ENCODE results near the gene MTNR1A.
A peak's percentile ranks its signal among the peaks of the same experiment; 100 is the strongest.
"Not testable (repeated sequence)": the region's sequence is repeated elsewhere in the genome, so short reads cannot be mapped to it uniquely, and the experiment has no call there.

MTNR1A gene

GRCh38 chr4:186561748-186562147 is 6.4 kb upstream of the MTNR1A start:
- DNase-seq (ENCODE audit: low spot score): no peak

DNA sequence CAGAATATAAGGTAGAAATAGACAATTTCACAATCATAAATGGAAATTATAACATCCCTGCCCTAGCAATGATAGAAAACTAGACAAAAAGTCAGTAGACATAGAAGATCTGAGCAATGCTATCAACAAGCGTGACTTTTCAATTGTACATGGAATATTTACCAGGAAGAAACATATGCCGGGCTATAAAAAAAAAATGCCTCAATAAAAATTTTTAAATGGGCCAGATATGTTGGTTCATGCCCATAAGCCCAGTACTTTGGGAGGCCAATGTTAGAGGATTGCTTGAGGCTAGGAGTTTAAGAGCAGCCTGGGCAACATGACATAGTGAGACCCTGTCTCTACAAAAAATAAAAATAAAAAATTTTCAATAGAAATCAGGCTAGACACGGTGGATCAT is 5.3 kb upstream of the MTNR1A start:
- no peak for DNase-seq (ENCODE audit: low spot score)

- peak; percentile 60 for DNase-seq (ENCODE audit: low spot score)
Observed at GRCh38 chr4:186557486-186557885, 2.1 kb upstream of the MTNR1A start.

DNA sequence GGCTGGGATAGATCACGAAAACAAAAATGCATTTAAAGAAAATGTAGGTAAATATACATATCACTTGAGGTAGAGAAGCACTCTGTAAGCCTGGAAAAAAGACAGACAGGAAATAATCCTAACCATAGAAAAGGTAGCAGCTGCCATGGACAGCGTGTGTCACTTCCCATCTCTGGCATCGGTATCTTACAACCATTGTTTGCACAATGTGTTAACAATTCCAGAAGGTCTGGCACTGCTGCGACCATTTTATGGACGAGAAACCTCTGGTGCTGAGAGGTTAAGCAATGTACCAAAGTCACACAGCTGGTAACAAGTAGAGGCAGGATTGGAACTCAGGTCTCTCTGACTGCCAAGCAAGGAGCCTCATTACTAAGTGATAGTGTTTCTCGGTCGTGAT is 1.7 kb upstream of the MTNR1A start:
- no peak for DNase-seq (ENCODE audit: low spot score)

DNA sequence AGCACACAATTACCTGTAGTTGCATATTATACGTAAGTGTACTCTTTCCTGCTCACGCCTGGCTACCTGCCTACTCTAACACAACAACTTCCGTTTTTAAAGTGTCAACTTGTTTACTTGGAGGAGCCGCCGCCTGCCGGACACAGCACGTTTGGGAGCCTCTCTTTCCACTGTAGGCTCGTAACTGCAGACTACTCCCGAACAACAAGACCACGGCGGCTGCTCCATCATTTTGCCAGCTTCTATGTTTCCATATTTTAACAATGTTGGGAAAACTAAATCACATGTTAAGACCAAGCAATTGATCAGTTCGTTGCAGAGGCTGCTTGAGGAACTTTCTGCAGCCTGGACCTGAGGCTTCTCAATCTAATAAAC is 841 bp downstream of the MTNR1A start:
- no peak for DNase-seq (ENCODE audit: low spot score)

DNA sequence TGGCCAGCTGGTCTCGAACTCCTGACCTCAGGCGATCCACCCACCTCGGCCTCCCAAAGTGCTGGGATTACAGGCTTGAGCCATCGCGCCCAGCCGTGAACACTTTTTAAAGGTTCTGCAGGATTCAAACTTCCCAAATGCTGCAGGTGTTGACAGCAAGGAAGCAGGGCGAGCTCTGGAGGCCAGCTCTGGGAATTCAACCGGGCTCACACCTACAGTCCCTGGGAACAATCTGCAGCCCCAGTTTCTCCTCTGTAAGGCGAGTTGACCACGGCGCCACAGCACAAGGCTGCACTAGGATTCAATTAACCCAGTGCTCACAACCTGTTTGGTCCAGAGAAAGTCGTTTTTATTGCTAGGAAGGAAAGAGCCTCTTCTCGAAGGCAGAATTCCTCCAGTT is 1.6 kb downstream of the MTNR1A start:
- DNase-seq (ENCODE audit: low spot score): no peak

DNA sequence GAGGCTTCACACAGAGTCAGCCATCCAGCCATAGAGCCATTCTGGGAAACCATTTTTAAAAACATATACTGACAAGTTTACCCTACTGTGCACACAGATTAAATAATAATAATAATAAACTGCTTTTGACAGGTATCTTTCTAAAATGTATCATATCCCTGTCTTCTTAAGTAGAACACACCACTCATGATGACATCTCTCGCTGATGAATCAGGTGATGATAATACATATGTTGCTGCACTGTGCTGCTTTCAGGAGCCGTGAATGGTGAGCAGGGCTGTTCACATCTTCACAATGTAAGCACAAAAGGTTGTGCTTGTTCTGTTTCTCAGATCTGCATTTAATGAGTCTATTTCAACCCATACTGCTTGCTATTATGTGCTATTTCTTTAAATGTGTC is 3.5 kb downstream of the MTNR1A start:
- DNase-seq (ENCODE audit: low spot score): no peak

- no peak for DNase-seq (ENCODE audit: low spot score)
Observed at GRCh38 chr4:186545436-186545835, 9.9 kb downstream of the MTNR1A start.

GRCh38 chr4:186543206-186543605 is 12.2 kb downstream of the MTNR1A start:
- no peak for DNase-seq (ENCODE audit: low spot score)

- DNase-seq (ENCODE audit: low spot score): no peak
Observed at GRCh38 chr4:186541801-186542200, 13.6 kb downstream of the MTNR1A start.

DNA sequence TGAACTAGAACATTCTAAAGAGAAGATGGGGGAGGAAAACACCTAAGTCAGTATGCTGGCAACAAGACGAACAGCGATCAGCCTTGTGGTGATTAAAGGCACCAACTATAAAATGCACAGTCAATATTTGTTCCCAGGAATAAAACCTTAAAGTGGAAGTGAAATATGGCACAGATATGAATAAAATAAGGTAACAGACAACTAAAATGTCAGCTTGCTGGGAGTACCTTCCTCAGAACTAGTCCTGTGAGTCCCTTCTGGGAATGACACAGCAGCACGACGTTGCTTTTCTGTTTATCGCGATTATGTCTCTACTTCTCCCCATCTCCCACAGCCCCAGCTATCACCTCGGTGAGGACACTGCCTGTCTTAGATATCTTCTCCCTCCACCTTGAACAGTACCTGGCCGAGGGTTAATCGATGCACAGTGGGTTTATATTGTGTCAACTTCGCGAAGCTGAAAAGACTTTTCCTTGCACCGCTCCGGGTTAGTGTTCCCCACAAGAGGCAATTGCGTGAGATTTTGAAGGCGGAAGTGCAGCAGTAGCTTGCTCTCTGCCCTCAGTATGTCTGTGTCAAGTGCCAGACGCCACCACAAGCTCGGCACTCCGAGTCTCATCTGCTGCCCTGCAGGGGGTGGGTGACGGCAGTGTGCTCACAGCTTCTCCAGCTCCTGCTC is 17.4 kb downstream of the MTNR1A start:
- DNase-seq (ENCODE audit: low spot score): no peak

GRCh38 chr4:186536285-186536684 is 19.1 kb downstream of the MTNR1A start:
- no peak for DNase-seq (ENCODE audit: low spot score)

- DNase-seq (ENCODE audit: low spot score): no peak
Observed at GRCh38 chr4:186534056-186534455, 21.3 kb downstream of the MTNR1A start.

DNA sequence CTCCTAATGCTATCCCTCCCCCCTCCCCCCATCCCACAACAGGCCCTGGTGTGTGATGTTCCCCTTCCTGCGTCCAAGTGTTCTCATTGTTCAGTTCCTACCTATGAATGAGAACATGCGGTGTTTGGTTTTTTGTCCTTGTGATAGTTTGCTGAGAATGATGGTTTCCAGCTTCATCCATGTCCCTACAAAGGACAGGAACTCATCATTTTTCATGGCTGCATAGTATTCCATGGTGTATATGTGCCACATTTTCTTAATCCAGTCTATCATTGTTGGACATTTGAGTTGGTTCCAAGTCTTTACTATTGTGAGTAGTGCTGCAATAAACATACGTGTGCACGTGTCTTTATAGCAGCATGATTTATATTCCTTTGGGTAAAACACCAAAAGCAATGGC is 31.4 kb downstream of the MTNR1A start:
- not testable (repeated sequence) for DNase-seq (ENCODE audit: low spot score)

- DNase-seq (ENCODE audit: low spot score): no peak
Observed at GRCh38 chr4:186516287-186516686, 39.1 kb downstream of the MTNR1A start.

DNA sequence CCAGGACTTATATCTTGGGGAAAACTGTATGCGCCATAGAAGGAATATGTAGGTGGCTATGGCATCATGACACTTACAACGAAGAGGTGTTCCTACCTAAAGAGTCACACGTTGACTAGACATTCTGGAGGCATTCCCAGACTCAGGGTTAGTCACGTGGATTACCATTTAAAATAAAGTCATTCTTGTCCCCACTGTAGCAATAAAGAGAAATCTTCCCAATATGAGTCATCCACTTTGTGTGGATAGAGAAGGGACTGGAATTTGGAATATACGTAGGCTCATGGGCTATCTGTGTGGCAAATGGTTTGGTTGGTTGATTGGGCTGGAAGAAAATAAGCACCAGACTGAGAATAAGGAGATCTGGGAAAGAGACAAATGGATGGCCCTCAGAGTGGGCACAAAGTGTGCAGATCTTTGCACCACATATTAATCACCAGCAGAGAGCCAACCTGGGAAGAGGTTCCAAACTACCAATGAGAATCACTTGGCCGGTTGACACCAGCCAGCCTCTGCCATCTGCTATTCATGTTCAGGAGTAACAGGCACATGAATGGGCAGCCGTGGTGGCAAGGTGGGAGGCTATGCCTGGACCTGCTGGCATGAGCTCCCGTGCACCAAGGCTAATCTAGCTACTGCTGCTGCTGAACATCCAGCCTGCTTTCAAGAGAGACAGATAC is 41.0 kb downstream of the MTNR1A start:
- no peak for DNase-seq (ENCODE audit: low spot score)

GRCh38 chr4:186504771-186505170 is 50.6 kb downstream of the MTNR1A start:
- not testable (repeated sequence) for DNase-seq (ENCODE audit: low spot score)

DNA sequence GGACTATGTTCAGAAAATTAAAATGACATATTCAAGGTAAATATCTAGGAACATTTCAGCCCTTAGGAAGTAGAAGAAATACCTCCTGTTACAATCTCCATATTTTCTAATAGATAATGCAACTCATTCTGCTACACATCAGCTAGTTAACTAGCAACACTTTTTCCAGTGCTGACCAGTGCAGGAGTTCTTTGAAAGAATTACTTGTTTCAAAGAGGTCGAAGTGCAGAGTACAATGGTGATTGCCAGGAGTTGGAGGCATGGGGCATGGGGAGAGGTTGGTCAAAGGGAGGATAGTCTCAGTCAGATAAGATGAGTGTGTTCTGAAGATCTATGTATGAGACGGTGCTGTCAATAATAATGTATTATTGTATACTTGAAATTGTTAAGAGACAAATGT is 53.1 kb downstream of the MTNR1A start:
- DNase-seq (ENCODE audit: low spot score): no peak

GRCh38 chr4:186501554-186501953 is 53.8 kb downstream of the MTNR1A start:
- no peak for DNase-seq (ENCODE audit: low spot score)

DNA sequence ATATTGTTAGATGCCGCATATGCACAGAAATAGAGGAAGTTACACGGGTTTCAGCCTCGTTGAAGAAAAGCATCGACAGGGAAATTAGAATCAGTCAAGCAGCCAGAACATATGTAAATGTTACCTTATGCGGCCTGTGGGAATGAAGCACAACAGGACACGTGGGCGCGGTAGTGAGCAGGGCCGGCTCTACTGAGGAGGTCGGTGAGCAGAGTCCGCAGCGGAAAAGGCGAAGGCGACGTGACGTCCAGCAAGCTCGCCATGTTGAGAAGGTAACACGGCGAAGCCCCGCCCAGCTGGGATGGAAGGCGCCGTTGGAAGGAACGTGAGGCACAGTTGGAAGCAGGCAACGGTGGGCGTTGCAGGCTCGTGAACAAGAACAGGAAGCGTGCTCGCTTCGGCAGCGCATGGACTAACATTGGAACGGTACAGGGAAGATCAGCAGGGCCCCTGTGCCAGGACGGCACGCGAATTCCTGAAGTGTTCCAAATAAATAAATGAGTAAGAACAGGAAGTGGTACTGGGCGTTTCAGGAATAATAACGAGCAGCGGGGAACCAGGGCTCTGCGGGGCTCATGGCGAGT is 54.6 kb downstream of the MTNR1A start:
- DNase-seq (ENCODE audit: low spot score): no peak

DNA sequence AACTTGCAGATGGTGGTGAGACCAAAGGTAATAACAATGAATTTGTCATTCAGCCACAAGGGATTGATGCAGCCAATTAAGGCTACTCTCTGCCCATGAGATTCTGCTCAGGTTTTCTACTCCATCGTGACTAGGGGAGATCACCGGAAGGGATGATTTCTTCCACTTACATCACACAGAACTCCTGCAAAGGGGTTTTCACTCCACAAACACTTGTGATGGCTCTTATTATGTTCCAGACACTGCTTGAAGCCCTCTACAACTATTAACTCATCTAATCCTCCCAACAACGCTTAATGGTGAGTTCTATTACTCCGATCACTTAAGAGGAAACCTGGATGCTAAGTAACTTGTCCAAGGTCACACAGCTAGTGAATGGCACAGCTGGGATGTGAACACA is 55.9 kb downstream of the MTNR1A start:
- no peak for DNase-seq (ENCODE audit: low spot score)

DNA sequence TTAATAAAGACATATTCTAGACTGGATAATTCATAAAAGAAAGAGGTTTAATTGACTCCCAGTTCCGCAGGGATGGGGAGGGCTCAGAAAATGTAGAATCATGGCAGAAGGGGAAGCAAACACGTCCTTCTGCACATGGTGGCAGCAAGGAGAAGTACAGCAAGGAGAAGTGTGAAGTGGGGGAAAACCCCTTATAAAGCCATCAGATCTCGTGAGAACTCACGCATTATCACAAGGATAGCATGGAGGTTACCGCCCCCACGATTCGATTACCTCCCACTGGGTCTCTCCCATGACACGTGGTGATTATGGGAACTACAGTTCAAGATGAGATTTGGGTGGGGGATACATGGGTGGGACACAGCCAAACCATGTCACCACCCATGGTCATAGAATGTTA is 58.3 kb downstream of the MTNR1A start:
- DNase-seq (ENCODE audit: low spot score): no peak

DNA sequence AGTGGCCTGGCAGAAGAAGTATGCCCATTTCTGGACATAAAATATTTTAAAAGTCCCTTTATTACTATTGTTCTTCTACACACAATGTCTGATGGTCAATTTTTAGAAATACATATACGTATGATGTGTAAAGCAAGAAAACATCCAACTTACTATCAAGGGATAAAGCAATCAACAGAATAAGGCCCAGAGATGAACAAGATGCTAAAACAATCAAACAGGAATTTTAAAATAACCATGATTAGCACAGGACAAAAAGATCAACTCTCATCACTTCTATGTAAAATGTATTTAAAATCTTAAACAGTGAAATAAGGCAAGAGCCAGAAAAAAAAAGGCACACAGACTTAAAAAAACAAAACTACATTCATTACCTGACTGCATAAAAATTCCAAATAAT is 60.9 kb downstream of the MTNR1A start:
- DNase-seq (ENCODE audit: low spot score): no peak

- no peak for DNase-seq (ENCODE audit: low spot score)
Observed at GRCh38 chr4:186487726-186488125, 67.6 kb downstream of the MTNR1A start.

All from hepatic stellate cell (primary cell).